Neural cell (in vitro differentiated cells): ENCODE measurements around the gene SETD2.

ENCODE experiments used
- EZH2 ChIP-seq: fragments of 200-600, 300-800 bp; shearing (Covaris generic), sonication (generic); IDR thresholded peaks from 2 replicates; pipeline ENCODE4 v1.6.1; 2014; ENCODE audit warnings: antibody characterized with exemption, low read length, borderline replicate concordance, mild to moderate bottlenecking; ENCODE audit not compliant: insufficient read depth, poor library complexity, severe bottlenecking
- MXI1 ChIP-seq: fragments of 450-650 bp; conservative IDR thresholded peaks from 2 replicates; pipeline ENCODE4 v1.6.1; 2014; ENCODE audit warnings: antibody characterized with exemption, mild to moderate bottlenecking; ENCODE audit not compliant: poor library complexity, severe bottlenecking
- POLR2AphosphoS5 ChIP-seq: IDR thresholded peaks from 2 replicates; pipeline ENCODE4 v1.6.1; 2012
- RAD21 ChIP-seq: fragments of 450-650 bp; conservative IDR thresholded peaks from 2 replicates; pipeline ENCODE4 v1.6.1; 2014; ENCODE audit warnings: antibody characterized with exemption, mild to moderate bottlenecking, moderate library complexity
- TF ChIP-seq, protein P1 (sequence below): fragments of 450-650 bp; IDR thresholded peaks from 2 replicates; pipeline ENCODE4 v1.5.1; 2014; ENCODE audit warnings: antibody characterized with exemption, mild to moderate bottlenecking, moderate library complexity; ENCODE audit not compliant: poor library complexity, severe bottlenecking

DNA sequence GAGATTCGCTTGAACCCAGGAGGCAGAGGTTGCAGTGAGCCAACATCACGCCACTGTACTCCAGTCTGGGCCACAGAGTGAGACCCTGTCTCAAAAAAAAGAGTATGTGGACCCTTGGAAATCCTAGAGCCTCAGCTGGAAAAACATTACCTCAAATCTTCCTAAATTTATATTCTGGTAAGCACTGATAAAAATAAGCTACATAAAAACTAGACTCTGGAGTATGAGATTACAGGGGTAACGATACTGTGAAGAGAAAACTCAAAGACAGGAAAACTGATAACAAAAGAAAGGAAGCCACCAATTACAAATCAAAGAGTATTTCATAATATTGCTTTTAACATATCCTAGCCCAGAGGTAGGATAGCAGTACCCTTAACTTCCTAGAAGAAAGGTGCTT, 30.3 kb downstream of the SETD2 start:
- TF ChIP-seq POLR2AphosphoS5 (no peak), EZH2 (no peak), RAD21 (no peak), MXI1 (no peak)
- TF ChIP-seq, protein P1, sequence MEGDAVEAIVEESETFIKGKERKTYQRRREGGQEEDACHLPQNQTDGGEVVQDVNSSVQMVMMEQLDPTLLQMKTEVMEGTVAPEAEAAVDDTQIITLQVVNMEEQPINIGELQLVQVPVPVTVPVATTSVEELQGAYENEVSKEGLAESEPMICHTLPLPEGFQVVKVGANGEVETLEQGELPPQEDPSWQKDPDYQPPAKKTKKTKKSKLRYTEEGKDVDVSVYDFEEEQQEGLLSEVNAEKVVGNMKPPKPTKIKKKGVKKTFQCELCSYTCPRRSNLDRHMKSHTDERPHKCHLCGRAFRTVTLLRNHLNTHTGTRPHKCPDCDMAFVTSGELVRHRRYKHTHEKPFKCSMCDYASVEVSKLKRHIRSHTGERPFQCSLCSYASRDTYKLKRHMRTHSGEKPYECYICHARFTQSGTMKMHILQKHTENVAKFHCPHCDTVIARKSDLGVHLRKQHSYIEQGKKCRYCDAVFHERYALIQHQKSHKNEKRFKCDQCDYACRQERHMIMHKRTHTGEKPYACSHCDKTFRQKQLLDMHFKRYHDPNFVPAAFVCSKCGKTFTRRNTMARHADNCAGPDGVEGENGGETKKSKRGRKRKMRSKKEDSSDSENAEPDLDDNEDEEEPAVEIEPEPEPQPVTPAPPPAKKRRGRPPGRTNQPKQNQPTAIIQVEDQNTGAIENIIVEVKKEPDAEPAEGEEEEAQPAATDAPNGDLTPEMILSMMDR = no peak
